Activated gamma-delta T cell treated with anti-CD3 and anti-CD28 coated beads, Interleukin-2, amount 50 U/mL, for 16 hours (primary cell): ENCODE results near the gene FIS1.
A peak's percentile ranks its signal among the peaks of the same experiment; 100 is the strongest.
"Not testable (repeated sequence)": the region's sequence is repeated elsewhere in the genome, so short reads cannot be mapped to it uniquely, and the experiment has no call there.

ENCODE experiments used
- DNase-seq: peaks from one replicate; pipeline ENCODE4 v3.0.0-alpha.2; 2020; ENCODE audit warnings: low read depth

FIS1 gene

GRCh38 chr7:101255796-101256195, 10.9 kb upstream of the FIS1 start:
- DNase-seq = no peak

GRCh38 chr7:101253199-101253598, 8.3 kb upstream of the FIS1 start:
- not testable (repeated sequence) for DNase-seq

- peak; percentile 99 for DNase-seq
Measured at GRCh38 chr7:101251871-101252659, 7.2 kb upstream of the FIS1 start.

- no peak for DNase-seq
Measured at GRCh38 chr7:101250324-101250723, 5.4 kb upstream of the FIS1 start.

- no peak for DNase-seq
Measured at GRCh38 chr7:101248276-101248675, 3.4 kb upstream of the FIS1 start.

GRCh38 chr7:101245147-101245668, 327 bp upstream of the FIS1 start:
- no peak for DNase-seq

GRCh38 chr7:101243646-101244374, 1.1 kb downstream of the FIS1 start:
- DNase-seq = no peak

- DNase-seq = no peak
Measured at GRCh38 chr7:101241443-101242349, 3.2 kb downstream of the FIS1 start.

GRCh38 chr7:101241015-101241363, 3.9 kb downstream of the FIS1 start:
- no peak for DNase-seq

GRCh38 chr7:101240226-101241014, 4.5 kb downstream of the FIS1 start:
- DNase-seq = no peak

GRCh38 chr7:101239951-101240220, 5.0 kb downstream of the FIS1 start:
- DNase-seq = no peak

- no peak for DNase-seq
Measured at GRCh38 chr7:101239191-101239950, 5.5 kb downstream of the FIS1 start.

GRCh38 chr7:101238226-101239182, 6.4 kb downstream of the FIS1 start:
- DNase-seq = no peak

GRCh38 chr7:101237206-101238067, 7.4 kb downstream of the FIS1 start, which contains the start of gene CLDN15:
TSS of gene CLDN15 (minus strand) at chr7:101237802. CDS start at chr7:101237581, 221 bp downstream.
- no peak for DNase-seq

GRCh38 chr7:101236292-101236835, 8.5 kb downstream of the FIS1 start:
- no peak for DNase-seq

- DNase-seq = no peak
Measured at GRCh38 chr7:101235522-101235921, 9.4 kb downstream of the FIS1 start.

- DNase-seq = no peak
Measured at GRCh38 chr7:101235050-101235449, 9.8 kb downstream of the FIS1 start.

- DNase-seq = no peak
Measured at GRCh38 chr7:101234636-101235035, 10.2 kb downstream of the FIS1 start.
